Inflammatory macrophage treated with lipopolysaccharide for 4 hours (primary cell): ENCODE results near the gene ZNF879.

Experiments
- DNase-seq: peaks from one replicate; pipeline ENCODE4 v3.0.0-alpha.2; 2020

The ZNF879 gene

DNA sequence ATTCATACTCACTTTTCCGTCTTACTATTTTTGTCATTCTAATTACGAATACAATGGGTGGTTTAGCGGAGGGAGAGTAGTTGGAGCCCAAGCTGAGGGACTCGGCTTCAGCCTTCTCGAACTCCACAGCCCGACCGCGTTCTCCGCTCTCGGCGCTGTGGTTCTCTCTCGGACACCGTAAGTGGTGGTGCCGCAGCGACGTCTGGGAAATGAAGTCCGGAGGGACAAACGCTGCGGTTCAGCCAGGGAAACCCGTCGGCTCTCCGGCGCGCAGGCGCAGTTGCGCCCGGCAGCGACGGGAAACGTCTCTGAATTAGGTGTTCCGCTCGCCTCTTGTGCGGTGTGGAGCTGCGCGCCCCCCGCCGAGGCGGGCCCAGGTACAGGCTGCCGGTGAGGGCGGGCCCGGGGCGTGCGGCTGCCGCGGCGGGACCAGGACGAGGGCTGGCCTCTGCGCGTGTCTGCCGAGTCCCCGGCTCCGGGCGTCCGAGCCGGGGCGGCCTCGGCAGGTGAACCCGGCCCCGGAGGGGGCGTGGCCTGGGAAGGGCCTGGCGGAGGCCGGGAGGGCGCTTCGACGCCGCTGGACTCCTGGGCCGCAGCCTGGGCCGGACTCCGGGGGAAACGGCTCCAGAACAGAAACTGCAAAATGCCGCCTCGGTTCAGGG, at the start of gene ZNF879:
TSS of gene ZNF879 (plus strand) at position 277 of the 662 bp plus-strand sequence. CDS start 1,201 bp downstream, outside the sequence.
- peak; percentile 96 for DNase-seq

DNA sequence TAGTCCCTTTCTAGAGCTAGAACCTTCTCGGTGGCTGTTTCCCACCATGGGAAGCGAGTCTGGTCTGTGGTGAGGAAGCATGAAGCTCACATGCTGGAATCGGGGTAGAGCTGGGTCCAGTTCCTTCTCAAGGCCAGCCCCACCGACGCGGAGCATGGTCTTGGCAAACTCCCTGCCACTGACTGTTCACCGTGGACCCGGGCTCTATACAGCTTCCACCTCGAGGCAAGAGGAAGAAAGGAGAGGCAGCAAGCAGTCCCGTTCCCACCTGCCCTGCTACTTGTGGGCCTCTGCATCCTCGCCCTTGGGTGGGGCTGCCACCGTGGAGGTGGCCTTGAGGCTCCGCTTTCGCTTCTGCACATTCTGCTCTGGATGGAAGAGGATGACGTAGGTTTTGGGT, 42.2 kb upstream of the ZNF879 start:
- no peak for DNase-seq

DNA sequence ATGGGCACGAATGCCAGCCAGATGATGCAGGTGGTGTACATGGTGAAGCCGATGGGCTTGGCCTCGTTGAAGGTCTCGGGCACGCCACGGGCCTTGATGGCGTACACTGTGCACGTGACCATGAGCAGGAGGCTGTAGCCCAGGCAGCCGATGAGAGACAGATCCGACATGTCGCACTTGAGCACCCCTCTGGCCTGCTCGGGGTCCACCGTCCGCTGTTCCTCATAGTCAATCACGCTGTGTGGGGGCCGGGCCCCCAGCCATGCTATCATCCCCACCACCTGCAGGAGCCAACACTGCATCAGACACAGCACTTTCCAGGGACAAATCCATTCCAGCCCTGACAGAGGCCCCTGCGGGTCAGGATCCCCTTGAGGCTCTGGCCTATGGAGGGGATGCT, 40.7 kb upstream of the ZNF879 start:
- no peak for DNase-seq

DNA sequence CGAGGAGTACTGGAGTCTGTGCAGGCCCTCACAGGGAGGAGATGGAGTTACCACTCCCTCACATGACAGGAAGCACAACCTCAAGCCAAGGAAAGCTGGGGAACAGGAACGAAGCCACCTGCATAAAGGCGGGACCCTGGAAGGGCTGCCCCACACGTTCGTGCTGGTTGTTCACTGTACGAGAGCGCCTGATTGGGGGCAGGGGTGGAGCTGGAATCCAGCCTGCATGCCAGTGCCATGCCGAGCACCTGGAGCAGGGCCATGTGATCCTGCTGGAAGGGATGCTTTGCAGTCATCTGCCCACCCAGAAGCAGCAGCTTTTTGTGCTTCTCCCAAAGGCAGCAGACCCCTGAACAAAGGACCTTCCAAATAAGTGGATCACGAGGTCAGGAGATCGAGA, 39.9 kb upstream of the ZNF879 start:
- no peak for DNase-seq

DNA sequence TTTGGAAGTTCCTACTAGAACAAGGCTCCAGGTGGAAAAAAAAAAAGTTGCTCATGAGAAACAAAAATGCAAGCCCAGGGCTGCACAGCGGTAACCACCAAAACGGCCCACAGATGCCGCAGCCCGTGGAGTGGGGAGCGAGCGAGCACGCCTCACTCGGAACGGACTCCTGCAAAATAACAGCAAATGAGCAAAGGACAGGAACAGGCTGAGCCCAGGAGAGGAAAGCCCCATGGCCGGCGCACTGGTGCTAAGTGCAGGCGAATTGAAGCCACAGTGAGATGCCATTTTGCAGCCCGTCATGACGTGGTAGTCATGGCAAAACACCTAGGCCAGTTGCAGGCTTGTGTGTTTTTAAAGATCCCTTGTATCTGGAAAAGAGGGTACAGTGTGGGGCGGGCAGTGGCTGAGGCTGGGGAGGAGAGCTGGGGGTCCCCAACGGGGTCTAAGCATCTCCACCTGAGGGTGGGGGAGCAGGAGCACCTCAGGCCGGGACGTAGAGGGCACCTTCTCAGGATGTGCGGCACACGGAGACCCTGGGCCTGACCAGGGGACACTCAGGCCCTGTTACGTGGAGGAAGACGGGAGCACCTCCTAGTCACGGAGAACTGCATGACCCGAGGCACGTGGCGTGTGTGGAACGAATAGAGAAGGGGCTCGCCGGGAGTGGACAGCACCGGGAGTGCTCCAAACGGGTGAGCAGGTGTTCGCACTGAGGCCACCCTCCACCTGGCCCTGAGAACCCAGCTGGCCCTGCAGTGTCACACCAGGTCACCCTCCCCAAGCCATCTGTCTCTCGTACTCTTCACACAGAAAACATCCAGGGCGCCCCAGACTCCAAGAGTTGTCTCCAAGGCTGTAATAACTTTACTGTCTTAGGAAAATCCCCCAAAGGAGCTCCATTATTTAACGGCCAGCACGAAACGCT, 39.2 kb upstream of the ZNF879 start:
- no peak for DNase-seq

DNA sequence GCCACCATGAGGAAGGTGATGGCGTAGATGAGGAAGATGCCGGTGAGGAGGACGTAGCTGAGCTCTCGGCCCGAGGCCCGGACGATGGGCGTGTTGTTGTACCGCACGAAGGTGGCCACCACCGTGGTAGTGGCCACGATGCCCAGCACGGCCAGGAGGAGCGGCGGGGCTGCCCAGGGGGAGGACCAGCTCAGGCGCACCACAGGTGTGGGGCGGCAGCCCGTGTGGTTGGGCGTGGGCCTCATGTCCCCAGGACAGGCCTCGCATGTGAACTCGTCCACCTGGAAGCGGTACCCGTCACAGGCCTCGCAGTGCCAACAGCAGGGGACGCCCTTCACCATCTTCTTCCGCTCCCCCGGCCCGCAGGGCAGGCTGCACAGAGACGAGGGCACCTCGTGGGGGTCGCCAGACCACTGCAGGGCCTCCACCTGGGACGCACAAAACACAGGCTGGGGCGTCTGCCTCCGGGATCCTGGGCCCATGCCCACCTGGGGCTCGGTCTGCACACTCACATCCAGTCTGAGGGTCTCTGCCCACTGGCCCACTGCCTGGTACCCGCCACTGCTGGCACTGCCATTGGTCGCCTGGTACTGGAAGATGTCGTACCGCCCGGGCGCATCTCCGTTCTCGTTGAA, 37.2 kb upstream of the ZNF879 start:
- DNase-seq = no peak

DNA sequence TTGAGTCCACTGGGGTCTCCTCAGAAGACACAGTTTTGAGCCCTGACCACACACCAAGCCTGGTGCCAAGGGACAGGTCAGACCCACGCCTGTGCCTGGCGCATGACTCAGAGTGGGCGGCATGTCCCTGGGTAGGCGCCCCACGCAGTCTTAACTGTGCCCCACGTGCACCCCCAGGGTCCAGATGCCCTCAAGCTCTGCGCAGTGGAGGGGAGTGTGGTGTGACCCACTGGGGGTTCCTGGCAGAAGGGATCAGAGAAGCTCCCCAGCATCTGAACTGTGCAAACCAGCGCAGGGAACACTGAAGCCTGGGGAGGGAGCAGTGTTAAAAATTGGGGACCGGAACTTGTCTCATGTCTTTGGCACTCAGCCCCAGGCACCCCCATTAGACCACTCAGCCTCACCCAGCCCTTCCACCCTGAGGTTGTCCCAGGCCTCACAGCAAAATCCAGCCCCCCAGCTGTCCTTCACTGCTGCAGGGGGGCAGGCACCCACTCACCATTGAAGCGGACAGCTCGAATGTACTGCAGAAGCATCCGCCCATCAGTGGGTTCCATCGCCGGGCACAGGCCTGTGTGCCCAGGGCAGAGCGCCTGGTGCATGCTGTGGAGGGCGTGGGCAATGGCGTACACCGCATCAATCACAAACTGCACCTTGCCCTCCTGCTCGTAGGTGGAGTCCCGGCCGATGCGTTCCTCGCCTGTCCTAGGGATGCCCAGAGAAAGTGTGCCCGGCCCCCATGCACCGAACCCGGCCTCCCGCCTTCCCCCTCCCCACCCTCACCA, 35.0 kb upstream of the ZNF879 start:
- no peak for DNase-seq

DNA sequence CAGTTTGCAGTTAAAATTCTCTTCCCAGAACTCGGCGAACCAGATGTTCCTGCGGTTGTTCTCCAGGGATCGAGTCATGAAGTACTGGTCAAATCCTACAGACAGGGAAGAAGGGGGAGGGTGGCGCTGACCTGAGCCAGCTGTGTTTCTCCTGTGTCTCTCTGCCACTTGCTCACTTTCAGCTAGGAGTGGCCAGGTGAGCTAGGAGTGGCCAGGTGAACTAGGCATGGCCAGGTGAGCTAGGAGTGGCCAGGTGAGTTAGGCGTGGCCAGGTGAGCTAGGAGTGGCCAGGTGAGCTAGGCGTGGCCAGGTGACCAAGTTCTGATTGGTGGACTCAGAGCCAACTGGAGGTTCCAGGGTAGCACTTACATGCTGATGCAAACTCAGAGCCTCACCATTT, 34.3 kb upstream of the ZNF879 start:
- no peak for DNase-seq

DNA sequence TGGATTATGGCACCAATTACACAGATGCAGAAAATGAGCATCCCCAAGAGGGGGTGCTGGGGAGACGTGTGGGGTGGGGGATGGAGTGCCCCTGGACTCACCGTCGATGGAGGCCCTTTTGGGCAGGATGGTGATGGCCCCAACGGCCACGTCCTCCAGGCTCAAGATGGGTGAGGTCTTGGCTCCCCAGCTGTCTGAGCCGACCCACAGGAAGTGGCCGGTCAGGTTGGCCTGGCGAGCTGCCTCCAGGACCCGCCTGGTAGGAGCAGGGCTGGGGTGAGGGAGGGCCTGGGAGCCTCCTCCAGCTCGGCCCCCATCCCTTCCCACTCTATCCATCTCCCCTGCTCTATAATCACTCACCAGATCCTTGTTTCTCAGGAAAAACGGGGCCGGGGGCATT, 33.1 kb upstream of the ZNF879 start:
- no peak for DNase-seq

DNA sequence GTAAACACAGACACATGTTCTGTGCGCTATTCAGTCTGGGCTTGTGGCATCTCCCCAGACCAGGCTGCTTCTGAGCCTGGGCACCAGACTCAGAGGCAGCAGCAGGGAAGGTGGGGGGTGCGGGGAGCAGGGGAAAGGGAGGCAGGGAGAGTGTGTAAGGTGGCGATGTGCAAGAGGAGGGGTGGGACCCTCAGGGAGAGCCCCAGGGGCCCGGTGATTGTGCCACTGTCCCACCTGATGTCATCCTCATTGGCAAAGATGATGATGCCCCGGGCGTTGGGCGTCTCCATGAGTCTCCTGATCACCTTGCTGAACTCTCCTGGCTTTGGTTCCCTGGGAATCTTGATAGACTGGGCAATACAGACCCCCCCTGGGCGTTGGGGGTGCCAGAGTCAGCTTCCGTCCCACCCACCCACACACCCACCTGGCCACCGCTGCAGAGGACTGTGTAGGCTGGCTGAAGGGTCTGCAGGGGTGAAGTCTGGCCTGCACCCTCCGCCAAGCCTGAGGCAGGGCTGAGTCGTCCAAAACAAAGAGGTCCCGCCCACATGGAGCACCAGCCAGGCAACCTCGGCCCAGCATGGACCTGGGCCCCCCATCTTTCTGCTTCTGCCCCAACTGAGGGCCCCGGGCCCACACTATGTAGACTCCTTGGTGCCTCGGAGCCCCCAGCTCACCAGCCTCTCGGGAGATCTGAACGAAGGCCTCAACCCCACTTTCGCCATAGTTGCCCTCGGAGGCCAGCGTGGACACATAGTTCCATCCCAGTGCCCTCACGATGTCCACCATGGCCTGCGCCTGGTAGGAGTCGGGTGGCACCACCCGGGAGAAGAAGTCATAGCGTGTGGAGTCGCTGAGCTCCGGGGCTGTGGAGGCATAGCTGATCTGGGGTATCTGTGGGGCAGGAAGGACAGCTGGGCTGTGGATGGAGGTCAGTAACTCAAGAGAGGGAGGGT, 32.1 kb upstream of the ZNF879 start:
- no peak for DNase-seq

DNA sequence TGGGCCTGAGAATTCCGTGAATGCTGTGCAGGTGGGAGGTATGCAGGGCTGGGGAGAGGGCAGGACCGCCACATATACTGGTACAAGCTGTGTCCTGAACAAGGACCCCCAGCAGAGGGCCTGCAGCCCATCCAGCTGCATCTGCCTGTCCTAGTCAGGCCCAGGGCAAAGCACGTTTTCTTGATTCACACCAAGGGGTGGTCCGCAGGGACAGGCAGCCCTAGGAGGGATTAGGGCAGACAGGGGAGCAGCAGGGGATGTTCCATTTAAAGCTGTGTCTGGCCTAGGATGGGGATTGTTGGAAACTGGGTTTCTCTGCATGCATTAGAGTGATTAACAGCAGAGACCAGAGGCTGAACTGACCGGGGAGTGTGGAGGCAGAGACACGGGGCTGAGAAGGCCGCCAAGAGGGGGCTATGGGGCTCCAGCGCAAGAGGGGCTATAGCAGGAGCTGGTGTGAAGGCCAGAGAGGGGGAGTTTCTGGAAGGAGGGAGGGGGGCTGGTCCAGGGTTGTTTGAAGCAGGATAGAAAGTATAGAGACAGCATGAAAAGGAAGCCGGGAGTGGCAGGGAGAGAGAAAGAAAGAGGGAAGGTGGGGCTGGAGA, 31.2 kb upstream of the ZNF879 start:
- no peak for DNase-seq

DNA sequence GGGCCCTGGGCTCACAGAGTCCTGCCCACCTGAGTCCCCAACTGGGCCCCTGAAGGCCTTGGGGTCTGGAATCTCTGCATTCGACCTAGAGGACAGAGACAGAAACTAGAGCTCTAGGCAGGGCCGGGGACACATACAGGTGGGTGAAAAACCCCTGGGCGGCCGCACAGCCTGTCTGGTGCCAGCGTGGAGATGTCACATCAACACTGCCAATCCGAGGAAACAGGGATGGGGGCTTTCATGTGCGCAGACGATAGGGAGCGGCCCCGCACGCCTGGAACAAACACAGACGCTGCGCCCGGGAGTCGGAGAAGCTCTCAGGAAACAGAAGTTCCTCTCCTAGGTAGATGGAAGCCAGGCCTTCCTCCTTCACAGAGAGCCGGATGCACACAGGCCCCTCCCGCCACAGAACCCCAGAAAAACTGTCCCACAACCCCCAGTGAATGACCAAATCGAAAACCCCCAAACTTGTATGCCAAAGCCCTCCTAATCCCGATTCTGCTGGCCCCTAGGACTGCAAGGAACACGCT, 30.3 kb upstream of the ZNF879 start:
- no peak for DNase-seq

DNA sequence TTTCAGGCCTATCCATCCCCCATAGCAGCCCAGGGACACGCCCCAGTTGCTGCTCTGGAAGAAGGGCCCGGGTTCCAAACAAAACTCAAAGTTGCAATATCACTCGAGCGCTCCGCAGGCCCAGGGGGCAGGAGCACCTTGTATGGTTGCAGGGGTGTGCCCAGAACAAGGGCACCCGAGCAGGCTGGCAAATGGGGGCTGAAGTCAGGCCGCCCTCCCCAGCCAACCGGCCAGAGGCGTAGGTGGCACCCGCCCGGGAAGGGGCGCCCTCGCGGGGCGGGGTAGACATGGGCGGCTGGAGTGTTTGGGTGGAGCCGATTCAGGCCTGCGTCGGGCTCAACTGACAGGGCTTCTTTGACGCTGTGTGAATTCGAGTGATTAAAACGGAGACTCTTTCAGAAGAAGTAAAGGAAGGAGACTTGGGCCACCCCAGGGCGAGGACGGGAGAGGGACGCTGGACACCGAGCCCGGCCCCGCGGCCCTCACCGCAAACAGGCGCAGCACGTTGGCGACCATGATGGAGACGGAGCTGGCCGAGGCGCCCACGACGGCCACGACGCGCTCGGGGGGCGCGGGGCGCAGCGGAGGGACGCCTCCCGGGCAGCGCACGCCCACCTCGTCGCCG, 29.5 kb upstream of the ZNF879 start:
- no peak for DNase-seq

DNA sequence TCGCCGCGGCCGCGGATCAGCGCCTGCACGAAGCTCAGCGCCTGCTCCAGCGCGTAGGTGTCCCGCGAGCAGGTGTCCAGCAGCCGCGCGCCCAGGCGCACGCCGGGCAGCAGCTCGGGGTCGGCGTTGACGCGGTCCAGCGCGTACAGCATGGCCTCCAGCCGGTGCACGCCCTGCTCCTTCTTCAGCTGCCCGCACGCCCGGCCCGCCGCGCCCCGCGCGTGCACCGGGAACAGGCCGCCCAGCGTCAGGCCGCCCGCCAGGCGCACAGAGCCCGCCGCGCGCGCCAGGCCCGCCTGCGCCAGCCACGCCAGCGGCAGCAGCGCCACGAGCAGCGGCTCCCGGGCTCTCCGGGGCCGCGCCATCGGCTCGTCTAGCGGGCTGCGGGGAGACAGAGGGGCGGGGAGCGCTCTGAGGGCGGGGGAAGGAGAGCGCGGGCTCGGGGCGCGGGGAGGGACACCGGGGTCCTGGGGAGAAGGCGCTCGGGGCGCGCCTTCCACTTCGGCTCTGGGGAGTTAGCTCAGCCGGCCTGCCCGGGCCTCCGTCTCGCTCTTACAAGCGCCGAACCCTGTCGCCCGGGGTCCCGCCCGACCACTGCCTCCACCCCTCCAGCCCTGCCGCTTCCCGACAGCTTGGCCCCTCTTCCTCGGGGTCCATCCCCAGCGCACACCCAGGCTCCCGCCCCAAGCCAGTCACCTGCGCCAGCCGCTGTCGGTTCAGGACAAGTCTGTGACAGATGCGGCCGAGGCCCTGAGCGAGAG, 28.8 kb upstream of the ZNF879 start, which contains the start of gene GRM6:
TSS of gene GRM6 (minus strand) at position 741 of the 761 bp plus-strand sequence. CDS start at position 365, 376 bp downstream.
- DNase-seq = no peak

DNA sequence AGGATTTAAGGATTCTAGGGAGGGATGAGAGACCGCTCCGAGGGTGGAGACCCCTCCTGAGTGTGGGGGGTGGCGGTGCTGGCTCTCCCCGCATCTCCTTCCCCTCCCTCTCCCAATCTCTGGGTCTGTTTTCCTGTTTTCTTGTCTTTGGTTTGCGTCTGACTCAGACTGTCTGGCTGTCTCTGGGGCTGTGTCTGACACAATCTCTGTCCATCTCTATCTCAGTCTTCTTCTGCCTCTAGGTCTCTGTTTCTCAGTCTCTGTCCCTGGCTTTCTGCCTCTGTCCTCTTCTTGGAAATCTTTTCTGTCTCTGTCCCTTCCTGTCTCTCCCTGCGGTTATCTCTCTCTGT, 28.3 kb upstream of the ZNF879 start:
- no peak for DNase-seq

DNA sequence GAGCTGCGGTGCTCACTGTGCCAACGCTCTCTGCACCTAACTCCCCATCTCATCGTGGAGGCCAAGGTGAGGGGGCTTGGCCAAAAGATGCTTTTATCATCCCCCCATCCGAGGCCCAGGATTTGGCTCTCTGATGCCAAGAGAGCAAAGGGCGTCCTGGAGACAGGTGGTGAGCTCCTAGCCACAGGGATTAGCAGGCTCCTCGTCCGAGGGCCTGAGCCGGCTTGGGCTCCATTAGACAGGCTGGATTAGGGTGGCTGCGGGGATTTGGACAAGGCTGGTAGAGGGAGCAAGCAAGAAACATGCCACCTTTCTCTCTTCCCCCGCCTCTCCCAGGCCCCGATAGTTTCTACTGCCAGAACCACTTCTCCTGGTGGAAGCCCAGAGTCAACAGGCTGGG, 27.4 kb upstream of the ZNF879 start:
- no peak for DNase-seq

DNA sequence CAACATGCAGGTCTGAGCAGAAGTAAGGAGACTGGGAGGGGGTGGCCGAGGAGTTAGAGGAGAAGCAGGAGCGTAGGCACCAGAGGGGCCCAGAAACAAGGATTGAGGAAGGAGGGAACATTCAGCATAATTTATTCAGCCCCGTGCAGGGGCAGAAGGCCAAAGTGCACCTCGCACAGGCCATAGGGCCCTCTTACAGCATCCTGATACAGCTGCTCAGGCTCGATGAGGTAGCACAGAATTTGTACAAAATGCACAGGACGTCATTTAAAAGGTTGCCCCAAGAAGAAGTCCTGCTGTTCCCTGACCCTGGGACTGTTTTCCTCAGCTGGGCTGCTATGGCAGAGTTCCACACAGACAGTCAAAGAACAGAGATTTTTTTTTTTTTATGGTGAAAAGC, 26.4 kb upstream of the ZNF879 start:
- no peak for DNase-seq

DNA sequence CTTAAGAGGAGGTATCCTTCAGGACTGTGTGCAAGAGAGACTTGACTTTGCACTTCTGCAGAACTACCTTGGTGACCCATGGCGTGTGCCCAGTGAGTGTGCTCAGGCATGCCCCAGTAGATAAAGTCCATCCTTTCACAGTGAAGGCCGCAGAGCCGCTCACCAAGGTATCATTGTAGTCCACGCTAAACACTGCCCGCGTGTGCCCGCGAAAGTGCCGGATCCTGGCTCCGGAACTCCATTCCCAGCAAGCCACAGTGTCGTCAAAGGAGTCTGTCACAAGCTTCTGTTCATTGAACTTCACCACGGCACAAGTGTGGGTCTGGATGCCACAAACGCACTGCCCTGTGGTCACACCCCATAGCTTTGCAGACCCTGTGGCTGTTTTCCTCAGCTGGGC, 25.2 kb upstream of the ZNF879 start:
- no peak for DNase-seq

DNA sequence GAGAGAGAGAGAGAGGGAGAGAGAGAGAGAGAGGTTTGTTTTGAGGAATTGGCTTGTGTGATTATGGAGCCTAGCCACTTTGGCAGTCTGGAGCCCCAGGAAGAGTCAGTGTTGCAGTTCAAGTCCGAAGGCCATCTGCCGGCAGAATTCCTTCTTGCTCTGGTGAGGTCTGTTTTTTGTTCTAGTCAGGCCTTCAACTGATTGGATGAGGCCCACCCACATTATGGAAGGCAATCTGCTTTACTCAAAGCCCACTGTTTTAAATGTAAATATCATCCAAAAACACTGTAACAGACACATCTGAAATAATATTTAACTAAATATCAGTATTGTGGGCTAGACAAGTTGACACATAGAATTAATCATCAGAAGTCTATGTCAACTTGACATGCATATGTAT, 17.0 kb upstream of the ZNF879 start:
- DNase-seq = no peak

DNA sequence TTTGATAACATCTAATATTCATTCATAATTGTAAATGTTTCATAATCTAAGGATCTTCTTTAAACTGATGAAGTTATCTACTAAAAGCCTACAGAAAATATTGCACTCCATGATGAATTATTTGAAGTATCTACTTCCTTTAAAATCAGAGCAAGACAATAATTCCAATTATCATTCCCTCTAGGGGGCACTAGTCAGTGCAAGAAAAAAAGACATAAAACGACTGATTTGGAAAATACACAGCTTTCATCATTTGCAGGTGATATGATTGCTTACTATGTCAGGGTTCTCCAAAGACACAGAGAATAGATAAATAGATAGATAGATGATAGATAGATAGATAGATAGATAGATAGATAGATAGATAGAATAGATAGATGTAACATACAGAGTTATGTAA, 14.9 kb upstream of the ZNF879 start:
- no peak for DNase-seq
